HT1080 (cell line): ENCODE data around the gene LARP4. TPM values are rescaled to one million over a fixed set of nuclear protein-coding genes. Genes with fewer than 3 reads are reported as not detected.
A peak's percentile ranks its signal among the peaks of the same experiment; 100 is the strongest.
"Not testable (repeated sequence)": the region's sequence is repeated elsewhere in the genome, so short reads cannot be mapped to it uniquely, and the experiment has no call there.

Experiments
- DNase-seq: peaks from one replicate; pipeline ENCODE4 v3.0.0-alpha.2; 2015; ENCODE audit warnings: low read depth
- total RNA-seq: library from RNA; depleted of rRNA; stranded (reverse); fragments of >200 nt; shearing (Covaris generic); gene quantifications from 2 replicates; pipeline ENCODE4 v1.2.3, GENCODE V29; 2014

LARP4 gene
- total RNA-seq, 1 experiment from 2014 or later, result 49.9 TPM

DNA sequence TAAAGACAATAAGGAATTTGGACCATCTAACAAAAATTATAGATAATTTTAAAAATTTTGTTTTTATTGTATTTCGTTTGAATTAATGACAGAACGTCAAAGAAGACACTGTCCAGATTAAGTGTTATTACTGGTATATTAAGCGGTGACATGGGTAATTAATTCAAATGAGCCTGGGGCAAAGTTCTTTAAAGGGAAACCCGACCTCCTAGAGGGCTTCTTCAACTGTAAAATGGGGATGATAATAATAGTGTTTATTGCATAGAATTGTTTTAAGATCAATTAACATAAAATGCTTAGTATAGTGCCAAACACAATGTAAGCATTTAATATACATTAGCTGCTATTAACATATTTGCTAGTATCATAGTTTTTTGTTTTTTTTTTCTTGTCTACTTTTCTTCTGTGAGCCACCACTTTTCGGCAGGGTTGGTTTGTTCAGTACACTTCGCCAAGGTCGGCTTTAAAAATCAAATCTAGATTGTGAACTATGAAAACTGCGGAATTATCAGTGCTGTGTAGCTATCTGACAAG, 514 bp upstream of the LARP4 start:
- DNase-seq, result no peak

DNA sequence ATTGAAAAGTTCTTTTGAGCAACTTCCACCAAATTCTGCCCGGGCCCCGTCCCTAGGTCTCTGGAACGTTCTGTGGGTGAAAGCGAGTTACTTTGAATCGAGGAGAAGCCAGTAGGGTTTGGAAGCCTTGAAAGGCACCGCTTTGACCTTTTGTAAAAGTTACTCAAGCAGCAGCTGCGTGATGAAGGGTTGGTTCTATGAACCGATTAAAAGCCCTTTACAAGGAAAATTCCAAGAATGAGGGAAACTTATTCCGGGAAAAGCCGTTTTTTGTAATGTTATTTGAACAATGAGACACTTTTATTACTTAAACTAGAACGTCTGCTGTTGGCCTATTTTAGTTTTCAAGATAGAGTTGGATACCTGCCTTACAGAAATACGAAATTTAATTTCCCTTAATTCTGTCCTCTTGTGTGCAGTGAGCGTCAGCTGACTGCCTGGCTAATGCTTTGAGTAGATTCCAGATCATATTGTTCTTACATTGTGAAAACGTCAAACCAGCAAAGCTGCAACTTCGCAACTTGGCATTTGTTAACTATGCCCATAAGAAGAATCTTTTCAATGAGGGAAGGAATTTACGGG, 906 bp downstream of the LARP4 start:
- DNase-seq, result no peak

DNA sequence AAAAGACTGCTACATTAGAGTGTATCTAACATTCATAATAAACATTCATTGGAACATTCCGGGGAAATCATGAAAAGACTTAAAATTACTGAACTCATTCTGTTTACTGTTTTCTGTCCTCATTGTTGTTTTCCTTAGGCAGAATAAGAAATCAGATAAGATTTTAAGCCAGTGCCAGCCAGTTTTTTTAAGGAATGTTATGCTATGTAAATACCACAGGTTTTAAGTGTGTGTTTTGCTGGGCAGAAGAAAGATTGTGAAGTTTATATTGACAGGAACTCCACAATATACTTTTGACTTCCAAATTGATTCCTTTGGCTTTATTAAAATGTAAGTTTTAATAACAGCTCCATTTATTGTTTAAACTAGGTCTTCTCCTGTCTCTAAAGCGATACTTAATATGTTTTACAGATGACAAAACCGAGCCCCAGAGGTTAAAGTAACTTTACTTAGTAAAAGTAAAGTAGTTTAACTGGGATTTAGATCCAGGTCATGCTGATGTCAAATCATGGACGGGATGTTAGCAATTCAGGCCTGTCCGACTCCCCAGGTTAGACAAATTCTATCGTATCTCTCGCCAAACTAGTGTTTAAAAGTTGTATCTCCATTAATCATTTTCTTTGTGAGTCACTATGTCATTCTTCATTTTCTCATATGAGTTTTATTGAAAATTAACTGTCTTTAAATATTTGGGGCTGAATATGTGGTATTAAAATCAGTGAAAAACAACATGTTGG, 1.7 kb downstream of the LARP4 start:
- no peak for DNase-seq

DNA sequence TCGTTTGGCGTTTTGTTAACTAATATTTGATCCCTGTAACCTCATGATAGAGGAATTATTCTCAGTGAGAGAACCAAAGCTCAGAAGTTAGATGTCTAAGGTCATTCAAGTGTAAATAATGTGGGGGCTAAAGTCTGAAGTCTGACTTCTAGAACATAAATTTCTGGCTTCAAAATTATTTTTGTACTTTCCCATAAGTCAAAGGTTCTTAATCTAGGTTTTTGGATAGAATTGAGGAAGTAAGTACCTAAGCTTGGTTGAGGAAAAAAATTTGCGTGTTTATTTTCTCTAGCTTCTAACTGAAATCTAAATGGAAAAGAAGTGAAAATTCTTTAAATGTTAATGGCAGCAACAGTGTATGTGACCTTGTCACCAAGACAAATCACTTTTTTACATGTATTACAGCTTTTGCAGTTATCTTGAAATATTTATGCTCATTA, 2.3 kb downstream of the LARP4 start:
- no peak for DNase-seq

DNA sequence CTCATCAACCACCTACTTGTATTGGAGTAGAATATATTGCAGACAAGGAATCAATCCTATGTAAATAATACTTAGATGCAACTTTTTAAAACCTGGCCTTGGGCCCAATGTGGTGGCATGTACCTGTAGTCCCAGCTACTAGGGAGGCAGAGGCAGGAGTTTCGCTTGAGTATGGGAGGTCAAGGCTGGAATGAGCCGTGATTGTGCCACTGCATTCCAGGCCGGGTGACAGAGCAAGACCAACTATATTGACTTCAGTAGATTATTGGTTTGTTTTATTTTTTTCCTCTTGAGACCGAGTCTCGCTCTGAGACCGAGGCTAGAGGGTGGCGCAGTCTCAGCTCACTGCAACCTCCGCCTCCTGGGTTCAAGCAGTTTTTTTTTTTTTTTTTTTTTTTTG, 3.6 kb downstream of the LARP4 start:
- no peak for DNase-seq

DNA sequence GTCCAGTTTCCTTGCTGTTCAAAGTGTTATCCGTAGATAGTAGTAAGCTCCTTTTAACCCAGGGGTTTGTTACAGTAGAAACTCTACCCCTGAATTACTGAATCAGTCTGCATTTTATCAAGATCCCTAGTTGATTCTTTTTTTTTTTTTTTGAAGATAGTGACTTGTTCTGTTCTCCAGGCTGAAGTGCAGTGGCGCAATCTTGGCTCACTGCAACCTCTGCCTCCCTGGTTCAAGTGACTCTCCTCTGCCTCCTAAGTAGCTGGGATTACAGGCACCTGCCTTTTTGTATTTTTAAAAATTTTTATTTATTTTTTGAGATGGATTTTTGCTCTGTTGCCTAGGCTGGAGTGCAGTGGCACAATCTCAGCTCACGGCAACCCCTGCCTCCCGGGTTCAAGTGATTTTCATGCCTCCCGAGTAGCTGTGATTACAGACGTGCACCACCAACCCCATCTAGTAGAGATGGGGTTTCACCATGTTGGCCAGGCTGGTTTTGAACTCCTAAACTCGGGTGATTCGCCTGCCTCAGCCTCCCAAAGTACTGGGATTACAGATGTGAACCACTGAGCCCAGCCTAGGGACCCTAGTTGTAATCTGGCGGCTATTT, 10.5 kb downstream of the LARP4 start:
- no peak for DNase-seq

DNA sequence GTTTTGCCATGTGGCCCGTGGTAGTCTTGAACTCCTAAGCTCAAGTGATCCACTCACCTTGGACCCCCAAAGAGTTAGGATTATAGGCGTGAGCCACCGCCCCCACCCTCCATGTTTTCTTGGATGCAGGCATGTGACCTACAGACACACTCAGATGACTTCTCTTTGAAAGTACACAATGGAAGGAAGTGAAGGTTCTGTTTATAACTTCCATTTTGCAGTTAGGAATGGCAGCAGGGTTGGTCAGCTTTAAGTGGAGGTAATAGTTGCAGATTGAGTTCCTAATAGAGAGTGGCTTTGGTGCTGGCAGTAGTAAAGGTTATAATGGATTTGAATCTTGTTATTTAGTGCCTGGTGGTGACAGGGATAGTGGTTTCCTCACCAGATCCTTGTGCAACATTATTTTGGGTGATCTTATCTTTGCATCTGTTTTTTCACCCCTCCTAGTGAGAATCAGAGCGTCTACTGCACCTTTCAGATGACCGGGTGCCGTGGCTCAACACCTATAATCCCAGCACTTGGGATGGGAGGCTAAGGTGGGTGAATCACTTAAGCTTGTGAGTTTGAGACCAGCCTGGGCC, 15.3 kb downstream of the LARP4 start:
- no peak for DNase-seq

DNA sequence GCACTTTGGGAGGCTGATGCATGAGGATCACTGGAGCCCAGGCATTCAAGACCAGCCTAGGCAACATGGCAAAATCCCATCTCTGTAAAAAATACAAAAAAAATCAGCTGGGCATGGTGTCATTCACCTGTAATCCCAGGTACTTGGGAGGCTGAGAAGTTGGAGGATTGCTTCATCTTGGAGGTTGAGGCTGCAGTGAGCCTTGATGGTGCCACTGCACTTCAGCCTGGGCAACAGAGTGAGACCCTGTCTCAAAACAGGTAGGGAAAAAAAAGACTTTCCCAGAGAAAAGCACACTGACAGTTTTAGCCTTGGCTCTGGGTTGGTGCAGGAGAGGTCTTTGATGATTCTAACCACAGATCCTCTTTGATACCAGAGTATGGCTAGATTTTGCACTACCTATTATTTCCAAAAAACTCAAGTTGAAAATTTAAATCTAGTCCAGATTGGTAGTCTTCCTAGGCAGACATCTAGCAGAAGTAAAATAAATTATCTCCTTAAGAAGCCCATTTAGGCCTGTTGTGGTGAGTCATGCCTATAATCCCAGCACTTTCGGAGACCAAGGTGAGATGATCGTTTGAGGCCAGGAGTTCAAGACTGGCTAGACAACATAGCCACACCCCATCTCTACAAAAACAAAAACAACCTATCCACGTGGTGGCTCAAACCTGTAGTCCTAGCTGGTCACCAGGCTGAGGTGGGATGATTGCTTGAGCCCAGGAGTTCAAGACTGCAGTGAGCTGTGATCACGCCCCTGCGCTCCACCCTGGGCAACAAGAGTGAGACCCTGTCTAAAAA, 18.6 kb downstream of the LARP4 start:
- DNase-seq, result no peak

DNA sequence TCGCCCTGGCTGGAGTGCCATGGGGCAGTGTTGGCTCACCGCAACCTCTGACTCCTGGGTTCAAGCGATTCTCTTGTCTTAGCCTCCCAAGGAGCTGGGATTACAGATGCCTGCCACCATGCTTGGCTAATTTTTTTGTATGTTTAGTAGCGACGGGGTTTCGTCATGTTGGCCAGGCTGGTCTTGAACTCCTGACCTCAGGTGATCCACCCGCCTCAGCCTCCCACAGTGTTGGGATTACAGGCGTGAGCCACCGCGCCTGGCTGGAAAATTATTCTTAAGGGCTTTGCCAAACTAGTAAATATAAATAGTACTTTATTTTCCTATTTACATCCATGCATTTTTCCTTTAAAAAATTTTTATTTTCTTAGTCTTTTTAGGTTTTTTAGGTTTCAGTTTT, 22.2 kb downstream of the LARP4 start:
- not testable (repeated sequence) for DNase-seq

DNA sequence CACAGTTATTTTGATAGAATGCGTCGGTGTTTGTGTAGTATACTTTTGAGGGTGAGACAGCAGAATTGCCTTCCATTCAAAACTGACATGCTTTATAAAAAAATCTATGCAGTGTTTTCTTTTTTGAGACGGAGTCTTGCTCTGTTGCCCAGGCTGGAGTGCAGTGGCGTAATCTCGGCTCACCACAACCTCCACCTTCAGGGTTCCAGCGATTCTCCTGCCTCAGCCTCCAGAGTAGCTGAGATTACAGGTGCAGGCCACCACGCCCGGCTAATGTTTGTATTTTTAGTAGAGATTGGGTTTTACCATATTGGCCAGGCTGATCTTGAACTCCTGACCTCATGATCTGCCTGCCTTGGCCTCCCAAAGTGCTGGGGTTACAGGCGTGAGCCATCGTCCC, 22.7 kb downstream of the LARP4 start:
- DNase-seq, result not testable (repeated sequence)

DNA sequence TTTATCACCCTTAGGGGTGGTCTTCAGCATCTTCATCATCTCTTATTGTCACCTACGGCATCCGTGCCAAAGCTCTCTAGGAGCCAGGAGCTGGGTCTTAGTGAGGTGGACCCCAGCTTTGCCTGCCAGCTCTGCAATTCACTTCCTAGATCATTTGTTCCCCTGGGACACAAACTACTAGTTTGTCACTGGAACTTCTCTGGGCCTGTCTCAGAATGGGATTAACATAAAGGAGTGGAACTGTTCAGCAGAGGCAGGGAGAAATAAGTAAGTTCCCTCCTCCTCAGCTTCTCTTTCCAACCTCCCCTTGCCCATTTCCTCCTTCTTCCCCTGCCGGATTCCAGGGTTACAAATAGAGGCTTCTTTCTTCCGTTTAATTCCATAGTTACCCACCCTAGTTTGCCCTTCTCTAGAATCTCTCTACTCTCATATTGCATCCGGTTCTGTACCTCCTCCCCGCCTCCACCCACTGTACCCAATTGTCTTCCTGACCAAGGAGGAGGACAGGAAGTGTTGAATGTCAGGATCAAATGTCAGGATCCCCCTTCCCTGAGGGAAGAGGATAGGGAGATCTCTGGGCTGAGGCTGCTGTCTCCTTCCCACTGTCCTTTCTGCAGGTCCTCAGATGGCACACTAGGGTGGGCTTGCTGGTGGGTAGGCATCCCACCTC, 25.0 kb downstream of the LARP4 start:
- DNase-seq, result peak; percentile 53

DNA sequence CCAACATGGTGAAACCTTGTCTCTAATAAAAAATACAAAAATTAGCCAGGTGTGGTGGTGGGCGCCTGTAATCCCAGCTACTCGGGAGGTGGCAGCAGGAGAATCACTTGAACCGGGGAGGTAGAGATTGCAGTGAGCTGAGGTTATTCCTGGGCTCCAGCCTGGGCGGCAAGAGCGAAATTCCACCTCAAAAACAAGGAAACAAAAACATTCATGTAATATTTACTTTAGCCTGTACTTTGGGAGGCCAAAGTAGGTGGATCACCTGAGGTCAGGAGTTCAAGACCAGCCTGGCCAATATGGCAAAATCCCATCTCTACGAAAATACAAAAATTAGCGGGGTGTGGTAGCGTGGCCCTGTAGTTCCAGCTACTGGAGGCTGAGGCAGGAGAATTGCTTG, 31.0 kb downstream of the LARP4 start:
- DNase-seq, result not testable (repeated sequence)

DNA sequence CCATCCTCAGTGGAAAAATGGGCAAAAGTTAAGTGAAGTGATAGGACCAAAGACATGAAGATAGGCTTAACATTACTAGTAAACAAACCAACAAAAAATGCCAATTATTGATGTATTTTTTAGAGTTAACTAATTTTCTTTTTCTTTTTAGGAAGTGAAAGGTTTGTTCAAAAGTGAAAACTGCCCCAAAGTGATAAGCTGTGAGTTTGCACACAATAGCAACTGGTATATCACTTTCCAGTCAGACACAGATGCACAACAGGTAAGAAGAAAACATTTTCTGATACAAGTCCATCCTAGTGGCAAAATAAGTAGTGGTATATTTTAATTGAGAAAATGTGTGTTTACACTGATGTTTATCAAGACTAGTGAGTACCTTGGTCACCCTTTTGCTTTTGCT, 39.6 kb downstream of the LARP4 start:
- DNase-seq, result no peak

DNA sequence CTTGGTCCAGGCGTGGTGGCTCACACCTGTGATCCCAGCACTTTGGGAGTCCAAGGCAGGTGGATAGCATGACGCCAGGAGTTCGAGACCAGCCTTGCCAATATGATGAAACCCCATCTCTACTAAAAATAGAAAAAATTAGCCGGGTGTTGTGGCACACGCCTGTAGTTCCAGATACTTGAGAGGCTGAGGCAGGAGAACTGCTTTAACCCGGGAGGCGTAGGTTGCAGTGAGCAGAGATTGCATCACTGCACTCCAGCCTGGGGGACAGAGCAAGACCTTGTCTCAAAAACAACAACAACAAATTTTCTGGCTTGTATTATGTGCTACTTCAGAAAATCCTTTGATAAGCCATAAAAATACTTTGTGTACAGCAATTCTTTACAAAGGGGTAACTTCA, 41.1 kb downstream of the LARP4 start:
- DNase-seq, result no peak

DNA sequence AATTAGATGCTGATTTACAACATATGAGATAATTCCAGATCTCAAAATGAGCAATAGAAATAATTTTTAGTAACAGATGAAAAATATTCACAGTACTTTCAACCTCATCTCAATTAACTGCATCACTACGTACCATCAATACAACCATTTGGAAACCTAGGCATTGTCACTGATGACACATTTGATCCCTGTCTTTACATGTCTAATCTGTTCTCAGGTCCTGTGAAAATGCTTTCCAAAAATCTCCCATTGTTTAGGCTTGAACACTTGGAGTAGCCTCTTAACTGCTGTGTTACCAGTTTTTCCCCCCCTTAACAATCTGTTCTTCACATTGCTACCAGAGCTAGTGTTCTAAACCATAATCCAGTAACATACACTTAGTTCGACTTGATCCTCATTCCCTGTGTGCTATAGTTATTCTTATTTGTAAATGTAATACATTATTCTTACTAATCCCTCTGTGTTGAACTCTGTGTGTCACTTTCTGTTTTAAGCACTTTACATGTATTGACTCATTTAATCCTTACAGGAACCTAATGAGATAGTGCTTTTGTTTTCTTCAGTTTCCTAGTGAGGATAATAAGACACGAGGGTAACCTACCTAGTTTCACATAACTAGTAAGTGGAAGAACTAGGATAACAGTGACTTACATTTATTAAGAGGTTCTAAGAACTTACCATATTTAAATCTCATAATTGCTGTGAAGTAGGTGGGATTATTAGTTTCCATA, 41.7 kb downstream of the LARP4 start:
- DNase-seq, result no peak

DNA sequence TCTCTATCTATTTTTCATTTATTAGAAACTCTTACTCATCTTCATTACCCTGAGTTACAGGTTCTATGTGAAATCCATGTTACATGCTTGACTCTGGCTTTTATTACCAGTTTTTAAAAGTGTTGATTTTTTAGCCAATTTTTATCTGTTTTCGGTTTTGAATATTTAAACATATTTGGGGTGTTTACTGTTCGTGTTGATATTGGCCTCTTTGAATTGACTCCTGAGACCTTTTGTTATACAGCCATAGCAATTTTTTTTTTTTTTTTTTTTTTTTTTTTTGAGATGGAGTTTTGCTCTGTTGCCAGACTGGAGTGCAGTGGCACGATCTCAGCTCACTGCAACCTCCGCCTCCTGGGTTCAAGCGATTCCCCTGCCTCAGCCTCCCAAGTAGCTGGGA, 49.0 kb downstream of the LARP4 start:
- not testable (repeated sequence) for DNase-seq

DNA sequence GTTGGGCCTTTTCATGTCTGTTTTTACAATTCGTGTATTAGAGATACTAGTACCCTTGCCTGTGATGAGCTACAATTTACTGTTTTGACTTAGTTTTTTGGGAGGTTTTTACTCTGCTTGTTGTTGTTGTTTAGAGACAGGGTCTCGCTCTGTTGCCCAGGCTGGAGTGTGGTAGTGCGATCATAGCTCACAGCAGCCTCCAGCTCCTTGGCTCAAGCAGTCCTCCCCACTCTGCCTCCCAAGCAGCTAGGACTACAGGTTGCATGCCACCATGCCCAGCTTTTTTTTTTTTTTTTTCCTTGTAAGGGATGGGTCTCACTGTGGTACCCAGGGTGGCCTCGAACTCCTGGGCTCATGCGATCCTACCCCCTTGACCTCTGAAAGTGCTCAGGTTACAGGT, 52.1 kb downstream of the LARP4 start:
- no peak for DNase-seq

DNA sequence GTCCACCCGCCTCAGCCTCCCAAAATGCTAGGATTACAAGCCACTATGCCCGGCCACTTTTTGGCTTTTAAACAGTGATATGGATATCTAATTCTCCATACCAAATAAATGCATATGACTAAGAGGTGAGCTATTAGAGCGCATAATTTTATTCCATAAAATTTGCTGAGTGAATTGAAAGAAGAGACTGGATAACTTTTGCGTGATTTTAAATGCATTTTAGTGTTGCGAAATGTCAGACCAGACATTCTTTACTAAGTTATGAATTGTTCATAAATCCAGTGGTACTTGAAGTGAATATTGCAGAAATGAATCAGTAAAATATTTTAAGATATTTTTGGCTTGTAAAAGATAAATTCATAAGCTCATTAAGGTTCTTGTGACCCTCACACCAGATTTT, 53.2 kb downstream of the LARP4 start:
- no peak for DNase-seq

DNA sequence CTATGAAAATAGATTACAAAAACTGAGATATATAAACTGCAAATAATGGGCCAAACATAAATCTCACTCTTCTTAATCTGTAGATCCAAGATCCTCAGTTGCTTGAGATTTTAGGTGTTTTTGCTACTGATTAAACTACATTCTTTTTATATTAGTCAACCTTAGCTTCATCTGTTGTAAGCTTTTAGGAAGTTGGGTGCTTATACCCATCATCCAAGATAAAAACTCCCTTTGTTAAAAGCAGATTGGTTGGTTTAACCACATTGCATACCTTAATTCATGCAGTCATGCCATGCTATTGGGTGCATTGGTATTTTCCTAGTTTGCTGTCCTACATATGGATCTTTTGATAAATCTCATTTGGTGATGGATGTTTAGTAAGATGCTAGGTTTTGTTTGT, 57.9 kb downstream of the LARP4 start:
- DNase-seq, result peak; percentile 55

DNA sequence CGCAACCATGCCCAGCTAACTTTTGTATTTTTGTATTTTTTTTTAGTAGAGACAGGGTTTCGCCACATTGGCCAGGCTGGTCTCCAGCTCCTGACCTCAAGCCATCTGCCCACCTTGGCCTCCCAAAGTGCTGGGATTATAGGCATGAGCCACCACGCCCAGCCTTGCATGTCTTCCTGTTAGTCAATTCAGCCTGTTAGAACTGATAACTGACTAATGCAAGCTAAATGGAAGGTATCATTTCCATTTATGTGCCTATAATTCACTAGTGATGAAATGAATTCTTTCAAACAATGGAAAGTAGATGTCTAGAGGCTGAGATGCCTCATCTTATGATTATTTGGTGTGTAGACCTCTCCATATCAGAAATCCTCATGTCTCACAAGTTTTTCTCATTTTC, 66.8 kb downstream of the LARP4 start:
- DNase-seq, result no peak
